Inflammatory macrophage treated with lipopolysaccharide for 1 hour (primary cell): ENCODE results near the gene KLHL17.
A peak's percentile ranks its signal among the peaks of the same experiment; 100 is the strongest.
"Not testable (repeated sequence)": the region's sequence is repeated elsewhere in the genome, so short reads cannot be mapped to it uniquely, and the experiment has no call there.

ENCODE experiments used
- DNase-seq, 2 donors: peaks; one replicate each; pipeline ENCODE4 v3.0.0-alpha.2; 2020 to 2022

KLHL17 gene

DNA sequence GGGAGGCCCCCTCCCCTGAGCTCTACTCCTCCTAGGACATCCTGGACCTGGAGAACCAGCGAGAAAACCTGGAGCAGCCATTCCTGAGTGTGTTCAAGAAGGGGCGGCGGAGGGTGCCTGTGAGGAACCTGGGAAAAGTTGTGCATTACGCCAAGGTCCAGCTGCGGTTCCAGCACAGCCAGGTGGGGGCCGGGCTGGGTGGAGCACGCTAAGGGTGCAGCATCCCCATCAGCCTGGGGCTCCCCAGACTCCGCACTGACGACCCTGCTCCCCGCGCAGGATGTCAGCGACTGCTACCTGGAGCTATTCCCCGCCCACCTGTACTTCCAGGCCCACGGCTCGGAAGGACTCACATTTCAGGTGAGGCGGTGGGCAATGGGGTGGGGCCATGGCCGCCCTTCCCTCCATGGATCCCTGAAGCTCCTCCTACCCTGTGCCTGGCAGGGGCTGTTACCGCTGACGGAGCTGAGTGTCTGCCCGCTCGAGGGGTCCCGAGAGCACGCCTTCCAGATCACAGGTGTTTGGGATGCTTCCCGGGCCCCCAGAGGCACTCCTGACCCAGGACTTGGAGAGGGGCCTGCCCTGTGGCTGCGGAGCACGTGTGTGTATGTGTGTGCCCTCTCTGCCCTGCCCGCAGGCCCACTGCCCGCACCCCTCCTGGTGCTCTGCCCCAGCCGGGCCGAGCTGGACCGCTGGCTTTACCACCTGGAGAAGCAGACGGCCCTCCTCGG lies 10.0 kb downstream of the KLHL17 start:
- DNase-seq: no peak

DNA sequence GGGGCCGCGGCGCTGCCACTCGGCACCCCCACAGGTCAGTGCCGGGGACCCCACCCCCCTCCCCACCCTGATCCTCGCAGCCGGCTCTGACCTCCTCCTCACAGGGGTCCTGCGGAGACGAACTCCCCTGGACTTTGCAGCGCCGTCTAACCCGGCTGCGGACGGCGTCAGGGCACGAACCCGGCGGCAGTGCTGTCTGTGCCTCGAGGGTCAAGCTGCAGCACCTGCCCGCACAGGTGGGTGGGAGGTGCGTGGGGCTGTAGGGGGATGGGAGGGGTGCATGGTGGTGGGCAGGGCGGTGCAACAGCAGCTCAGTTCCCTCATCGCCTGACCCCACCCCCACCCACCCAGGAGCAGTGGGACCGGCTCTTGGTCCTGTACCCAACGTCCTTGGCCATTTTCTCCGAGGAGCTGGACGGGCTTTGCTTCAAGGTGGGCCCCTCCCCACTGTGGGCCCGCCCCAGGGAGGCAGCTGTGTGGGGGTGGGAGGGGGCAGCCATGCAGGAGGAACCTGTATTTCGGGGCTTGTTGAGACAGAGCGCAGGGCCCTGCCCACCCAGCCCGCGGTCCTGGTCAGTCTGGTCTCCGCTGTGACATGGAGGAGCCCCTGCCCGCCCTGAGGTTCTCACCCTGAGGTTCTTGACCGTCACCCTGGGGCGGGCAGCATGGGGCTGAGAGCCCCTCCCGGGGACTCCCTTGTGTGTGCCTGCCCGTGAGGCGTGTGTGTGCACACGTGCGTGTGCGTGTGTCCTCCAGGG lies 10.8 kb downstream of the KLHL17 start:
- DNase-seq: no peak

DNA sequence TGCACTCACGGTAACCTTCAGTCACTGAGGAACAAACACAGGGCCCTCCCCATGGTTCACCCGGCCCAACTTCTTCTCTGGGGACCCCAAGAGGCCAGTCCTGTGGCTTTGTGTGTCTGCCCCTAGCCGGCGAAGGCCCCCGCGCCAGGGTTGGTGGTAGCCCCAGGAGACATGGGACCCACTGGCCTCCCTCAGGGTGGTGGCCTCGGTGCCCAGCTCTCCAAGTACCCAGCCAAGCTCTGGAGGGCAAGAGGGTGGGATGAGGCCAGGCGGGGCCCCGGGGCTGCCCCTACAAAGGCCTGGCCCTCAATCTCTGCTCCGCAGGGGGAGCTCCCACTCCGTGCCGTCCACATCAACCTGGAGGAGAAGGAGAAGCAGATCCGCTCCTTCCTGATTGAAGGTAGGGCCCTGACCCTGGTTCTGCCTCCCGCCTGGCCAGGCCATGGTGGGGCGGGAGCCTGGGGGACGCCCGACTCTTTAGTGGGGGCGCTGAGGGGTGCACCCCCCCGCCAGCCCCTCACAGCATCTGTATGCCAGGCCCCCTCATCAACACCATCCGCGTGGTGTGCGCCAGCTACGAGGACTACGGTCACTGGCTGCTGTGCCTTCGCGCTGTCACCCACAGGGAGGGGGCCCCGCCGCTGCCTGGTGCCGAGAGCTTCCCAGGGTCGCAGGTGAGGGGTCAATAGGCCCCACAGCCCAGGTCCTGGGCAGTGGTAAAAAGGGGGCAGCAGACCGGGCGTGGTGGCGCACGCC lies 11.5 kb downstream of the KLHL17 start:
- DNase-seq: no peak

DNA sequence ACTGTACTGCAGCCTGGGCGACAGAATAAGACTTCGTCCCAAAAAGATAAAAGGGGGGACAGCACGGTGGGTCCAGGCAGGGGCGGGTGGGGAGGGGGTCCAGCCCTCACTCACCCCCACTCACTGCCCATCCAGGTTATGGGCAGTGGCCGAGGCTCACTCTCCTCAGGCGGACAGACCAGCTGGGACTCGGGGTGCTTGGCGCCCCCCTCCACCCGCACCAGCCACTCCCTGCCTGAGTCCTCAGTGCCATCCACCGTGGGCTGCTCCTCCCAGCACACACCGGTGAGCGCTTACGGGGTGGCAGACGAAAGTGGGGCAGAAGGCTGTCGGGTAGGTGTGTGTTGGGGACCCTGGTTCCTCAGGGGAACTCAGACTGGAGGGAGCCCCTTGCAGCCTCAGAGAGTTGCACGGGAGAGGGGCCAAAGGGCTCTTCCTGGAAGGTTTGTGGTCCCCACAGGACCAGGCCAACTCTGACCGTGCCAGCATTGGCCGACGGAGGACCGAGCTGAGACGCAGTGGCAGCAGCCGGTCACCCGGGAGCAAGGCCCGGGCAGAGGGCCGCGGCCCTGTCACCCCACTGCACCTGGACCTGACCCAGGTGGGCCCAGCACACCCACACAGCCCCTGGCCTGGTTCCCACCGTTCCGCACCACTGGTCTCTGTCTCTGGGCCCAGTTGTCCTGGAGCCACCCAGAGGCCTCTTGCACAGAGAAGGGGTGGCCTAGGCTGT lies 12.5 kb downstream of the KLHL17 start:
- no peak for DNase-seq

DNA sequence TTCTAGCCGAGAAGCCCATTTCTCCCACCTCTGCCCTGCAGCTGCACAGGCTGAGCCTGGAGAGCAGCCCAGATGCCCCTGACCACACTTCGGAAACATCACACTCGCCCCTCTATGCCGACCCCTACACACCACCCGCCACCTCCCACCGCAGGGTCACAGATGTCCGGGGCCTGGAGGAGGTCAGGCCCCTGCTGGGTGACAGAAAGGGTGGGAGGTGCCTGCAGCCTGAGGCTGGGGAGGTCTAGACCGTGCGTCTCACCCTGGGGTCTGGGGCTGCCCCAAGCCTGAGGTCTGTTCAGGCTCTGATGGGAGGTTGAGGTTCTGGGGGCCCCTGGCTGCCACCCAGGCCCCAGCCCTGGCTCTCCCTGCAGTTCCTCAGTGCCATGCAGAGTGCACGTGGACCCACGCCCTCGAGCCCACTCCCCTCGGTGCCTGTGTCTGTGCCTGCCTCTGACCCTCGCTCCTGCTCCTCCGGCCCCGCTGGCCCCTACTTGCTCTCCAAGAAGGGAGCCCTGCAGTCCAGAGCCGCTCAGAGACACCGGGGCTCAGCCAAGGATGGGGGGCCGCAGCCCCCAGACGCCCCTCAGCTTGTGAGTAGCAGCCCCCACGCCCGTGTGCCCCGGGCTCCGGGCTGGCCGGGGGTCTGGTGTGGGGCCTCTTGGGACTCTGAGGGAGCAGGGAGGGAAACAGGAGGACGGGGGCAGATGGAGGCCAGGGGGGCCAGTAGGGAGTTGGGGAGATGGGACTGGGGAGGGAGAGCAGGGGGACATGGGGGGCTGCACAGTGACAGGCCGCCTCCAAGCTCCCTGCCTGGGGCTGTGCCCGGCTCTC lies 13.3 kb downstream of the KLHL17 start:
- no peak for DNase-seq

DNA sequence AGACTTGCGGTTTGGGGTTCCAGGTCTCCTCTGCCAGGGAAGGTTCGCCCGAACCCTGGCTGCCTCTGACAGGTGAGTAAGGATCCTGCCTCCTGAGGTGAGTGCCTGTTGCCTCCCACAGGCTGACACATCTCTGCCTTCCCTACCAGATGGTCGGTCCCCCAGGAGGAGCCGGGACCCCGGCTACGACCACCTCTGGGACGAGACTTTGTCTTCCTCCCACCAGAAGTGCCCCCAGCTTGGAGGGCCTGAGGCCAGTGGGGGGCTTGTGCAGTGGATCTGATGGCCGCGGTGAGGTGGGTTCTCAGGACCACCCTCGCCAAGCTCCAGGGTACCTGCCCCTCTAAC lies 13.9 kb downstream of the KLHL17 start:
- no peak for DNase-seq

DNA sequence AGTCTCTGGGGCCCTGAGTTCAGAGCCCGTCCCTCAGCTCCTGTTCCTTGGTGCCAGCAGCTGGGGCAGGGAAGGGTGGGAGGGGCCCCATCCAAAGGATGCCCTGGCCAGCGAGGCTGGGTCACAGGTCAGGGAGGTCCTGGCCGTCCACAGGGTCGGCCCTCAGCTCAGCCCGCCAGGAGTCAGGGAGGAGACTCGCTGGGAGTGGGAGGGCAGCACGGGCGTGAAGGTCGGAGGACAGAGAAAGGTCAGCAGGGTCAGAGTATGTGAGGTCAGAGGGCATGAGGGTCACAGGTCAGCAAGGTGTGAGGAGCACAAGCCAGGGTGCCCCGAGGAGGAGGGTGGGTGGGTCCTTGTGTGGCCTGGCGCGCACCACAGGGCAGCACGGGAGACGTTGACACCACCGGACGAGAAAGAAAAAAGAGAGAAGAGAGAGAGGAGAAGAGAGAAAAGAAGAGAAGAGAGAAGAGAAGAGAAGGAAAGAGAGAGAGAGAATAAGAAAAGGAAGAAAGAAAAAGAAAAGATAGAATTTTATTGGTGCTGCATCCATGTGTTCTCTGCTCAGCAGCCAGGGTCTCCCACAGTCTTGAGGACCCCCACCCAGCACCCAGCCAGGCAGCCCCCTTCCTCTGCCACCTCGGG lies 14.4 kb downstream of the KLHL17 start:
- no peak for DNase-seq

DNA sequence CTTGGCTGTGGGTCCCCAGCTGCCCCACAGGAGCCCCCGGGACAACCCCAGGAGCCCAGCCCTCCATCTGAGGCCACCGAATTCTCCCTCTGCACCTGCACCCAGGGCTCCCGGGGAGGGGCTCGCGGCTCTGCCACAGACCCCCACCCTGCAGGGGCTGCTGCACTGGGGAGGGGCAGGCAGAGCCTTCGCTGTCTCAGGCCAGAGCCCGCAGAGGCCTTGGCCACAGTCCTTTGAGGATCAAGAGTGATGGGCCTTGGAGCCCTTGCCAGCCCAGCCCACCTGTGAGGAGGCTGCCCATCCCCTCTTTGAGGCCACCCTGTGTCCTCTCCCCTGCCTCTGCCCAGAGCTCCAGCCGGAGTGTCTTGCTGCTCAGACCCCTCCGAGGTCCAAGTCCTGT lies 15.0 kb downstream of the KLHL17 start:
- DNase-seq: no peak

DNA sequence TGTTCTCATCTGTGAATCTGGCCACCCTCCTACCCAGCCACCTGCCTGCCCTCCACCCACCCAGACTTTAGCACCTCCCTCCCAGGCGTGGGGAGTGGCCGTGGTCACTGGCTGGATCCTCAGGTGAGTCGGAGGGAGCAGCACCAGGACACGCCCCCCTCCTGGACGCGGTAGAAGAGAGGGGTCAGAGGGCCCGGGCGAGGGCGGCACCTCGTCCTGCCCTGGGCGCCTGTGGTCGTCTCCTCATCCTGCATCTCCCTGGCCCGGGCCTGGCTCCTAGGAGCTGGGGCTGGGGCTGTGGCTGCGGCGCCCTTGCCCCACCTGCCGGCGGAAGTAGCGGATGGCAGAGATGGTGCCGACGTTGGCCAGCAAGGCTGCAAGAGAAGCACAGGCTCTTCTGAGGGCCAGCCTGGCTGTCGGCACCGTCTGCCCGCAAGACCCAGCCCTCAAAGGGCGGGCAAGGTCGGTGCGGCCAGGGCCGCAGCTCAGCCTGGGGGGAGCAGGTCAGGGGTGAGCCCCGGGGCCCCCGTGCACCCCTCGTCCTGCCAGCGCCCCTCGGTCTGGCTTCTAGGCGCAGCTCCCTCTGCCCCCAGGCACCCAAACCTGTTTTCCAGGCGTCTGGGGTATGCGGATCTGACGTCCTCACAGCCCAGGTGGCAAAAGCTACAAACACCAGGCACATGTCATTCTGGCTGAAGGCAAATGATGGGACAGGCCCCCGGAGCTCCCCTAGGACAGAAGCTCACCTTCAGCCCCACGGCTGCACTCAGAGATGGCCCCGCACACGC lies 15.7 kb downstream of the KLHL17 start:
- DNase-seq: peak; percentile 38 to 62

DNA sequence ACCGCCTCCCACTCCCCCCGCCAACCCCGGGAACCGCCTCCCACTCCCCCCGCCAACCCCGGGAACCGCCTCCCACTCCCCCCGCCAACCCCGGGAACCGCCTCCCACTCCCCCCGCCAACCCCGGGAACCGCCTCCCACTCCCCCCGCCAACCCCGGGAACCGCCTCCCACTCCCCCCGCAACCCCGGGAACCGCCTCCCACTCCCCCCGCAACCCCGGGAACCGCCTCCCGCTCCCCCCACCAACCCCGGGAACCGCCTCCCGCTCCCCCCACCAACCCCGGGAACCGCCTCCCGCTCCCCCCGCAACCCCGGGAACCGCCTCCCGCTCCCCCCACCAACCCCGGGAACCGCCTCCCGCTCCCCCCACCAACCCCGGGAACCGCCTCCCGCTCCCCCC lies 16.4 kb downstream of the KLHL17 start:
- DNase-seq: not testable (repeated sequence)

DNA sequence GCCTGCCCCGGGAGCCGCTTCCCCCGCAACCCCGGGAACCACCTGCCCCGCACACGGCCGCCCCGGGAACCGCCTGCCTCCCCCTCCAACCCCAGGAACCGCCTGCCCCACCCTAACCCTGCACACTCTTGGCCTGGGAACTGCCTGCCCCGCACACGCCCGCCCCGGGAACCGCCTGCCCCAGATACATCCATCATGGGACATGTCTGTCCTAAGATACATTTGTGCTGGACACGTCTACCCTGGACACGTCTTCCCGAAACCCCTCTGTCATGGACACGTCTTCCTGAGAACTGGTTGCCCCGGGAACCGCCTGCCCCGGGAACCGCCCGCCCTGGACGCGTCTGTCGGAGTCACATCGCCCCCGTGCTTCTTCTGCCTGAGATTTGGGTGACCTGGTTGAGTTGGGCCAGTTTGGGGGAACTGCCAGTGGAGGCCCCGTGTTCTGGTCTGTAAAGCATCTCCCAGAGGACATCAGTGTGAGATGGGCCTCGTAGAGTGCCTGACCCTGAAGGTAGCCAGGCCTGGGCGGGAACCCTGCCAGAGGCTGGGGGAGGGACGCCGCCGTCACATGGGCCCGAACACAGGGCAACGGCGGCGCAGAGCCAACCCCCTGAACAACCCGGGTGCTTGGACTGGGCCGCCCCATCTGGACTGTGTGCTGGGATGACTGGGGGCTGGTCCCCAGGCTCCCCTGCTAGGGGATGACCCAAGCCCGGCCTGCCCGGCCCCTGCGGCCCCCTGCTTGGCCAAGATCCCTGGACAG lies 17.9 kb downstream of the KLHL17 start:
- DNase-seq: no peak

DNA sequence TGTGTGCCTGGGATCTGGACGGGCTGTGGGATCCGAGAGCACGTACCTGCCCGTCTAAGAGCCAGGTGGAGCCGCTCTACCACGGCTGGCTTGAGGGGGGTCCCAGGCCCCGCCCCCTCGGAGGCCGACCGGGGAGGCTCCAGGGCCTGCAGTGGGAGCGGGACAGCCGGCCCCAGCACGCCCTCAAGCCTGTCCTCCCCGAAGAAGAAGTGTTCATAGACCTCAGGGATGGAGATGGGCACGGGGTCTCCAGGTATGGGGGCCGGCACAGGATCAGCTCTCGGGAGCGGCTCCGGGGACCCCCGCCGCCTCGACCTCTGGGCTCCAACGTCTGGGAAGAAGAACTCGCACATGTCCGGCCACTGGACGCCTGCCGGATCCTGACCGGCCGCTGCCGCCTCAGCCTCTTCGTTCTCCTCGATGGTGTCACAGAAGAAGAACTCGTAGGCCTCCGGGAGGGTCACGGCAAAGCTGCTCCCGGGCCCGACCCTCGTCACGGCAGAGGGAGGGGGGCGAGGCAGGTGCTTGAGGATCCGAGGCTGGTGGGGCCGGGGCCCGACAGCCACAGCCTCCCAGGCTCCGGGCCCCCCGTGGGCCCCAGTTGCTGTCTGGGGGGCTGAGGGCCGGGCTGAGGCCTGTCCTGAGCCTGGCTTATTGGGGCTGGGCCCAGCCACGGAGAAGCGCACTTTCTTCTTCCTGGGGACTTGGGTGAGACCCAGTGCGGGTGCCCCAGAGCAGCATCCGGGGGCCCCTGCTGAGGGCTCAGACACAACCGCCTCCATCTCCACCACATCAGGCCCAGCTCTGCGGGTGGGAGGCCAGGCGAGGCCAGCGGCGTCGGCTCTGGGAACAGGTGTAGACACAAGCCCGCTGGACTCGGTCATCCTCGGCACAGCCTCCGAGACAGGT lies 18.7 kb downstream of the KLHL17 start:
- DNase-seq: no peak

DNA sequence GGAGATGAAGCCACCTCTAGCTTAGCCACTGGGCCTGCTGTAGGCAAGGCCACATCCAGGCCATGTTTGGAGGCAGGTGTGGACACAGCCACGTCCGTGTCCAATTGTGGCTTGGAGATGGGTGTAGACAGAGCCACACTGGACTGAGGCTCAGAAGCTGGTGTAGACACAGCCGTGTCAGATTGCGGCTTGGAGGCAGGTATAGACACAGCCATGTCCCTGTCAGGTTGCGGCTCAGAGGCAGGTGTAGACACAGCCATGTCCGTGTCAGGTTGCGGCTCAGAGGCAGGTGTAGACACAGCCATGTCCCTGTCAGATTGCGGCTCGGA lies 19.3 kb downstream of the KLHL17 start:
- DNase-seq: no peak

DNA sequence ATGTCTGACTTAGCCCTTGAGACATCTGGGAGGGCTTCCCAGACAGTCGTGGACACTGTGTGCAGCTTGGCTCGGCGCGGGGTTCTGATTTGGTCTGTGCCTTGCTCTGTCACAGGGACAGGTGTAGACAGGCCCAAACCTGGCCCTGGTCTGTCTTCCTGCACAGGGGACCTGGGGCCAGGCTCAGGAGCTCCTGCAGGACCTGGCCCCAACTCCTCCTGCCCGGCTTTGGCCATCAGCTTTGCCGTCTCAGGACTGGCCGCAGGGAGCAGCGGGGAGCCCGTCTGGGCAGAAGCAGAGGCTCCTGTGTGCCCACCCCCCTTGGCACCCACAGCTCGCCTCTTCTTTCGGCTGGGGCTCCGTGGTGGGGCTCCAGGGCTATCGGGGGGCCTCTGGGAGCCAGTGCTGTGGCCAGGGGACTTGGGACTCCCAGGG lies 19.8 kb downstream of the KLHL17 start:
- DNase-seq: no peak

DNA sequence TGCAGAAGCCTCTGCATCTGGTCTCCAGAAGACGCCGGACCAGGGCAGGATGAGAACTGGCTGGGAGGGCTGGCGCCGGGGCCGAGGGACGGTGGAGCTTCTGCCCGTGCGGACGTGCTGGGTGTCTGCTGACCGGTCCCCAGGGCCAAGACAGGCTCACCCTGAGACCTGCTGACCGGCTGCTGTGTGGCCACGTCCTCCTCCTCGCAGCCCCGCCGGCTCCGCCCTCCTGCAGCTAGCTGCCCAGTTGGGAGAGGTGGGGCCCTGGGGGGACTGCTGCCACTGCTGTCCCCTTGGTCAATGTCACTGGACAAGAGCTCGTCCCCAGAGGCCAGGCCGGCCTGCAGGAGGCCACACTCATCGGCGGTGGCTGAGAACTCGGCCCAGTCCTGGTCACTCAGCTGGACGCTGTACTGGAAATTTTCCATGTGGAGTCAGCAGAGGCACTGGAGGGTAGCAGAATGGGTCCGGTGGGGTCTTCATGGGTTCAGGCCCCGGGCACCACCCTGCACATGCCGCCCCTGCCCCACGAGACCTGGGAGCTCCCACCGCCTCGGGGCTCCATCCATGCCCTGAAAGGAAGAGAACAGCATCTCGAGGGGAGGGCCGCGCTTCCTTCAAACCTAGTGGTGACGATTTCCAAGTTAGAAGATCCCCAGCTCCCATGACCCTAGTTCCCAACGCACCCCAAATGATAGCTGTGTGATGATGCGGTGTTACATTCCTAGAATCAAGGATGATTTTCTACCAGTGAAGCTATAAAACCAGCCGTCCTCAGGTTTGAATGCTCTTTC lies 20.4 kb downstream of the KLHL17 start:
- DNase-seq: no peak

DNA sequence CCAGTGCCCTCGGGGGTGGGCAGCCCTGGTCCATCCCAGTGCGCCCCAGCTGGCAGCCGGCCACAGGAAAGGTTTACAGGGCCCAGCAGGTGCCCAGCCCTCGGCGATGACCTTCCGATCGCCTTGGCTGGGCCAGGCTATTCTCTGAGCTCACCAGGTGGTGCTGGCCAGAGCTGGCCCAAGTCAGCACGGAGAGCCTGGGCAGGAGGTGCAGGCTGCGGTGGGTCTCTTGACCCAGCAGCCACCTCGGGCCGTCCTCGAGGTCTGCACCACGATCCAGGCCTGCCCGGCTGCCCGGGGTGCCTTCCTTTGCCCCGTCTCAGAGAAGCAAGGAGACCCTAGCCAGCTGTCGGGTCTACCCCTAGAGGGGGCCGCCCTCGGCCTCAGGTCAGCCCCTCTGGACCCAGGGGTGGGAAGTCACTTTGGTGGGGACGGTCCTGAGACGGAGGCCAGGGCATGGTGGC lies 21.1 kb downstream of the KLHL17 start:
- DNase-seq: no peak

DNA sequence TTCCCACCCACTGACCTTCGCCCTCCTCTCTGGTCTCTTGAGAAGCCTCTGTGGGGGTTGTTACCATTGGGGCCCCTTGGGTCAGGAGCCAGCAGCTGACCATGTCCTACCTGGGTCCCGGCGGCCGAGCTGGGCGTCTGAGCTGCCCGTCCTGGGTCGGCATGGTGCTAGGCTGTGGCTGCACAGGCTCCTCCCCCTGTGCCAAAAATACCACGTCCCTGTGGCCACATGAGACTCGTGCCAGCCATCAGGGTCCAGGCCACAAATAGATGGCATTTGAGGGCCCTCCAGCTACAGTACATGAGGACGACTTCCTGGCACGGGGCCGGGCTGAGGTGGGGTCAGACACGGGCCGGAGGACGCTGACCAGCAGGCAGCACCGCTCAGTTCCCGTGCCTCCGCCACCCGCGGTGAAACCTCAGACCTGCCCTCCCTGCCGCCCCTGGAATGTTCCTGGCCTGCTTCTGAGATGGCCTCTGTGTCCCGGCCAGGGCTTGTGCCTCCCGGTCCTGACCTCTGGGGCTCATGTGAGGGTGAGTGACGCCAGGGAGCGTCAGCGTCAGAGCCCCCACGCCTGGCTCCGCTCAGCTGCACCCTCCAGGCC lies 21.7 kb downstream of the KLHL17 start, which contains the start of gene PERM1:
TSS of gene PERM1 (minus strand) at position 139 of the 604 bp plus-strand sequence. CDS start 1,064 bp downstream, outside the sequence.
- DNase-seq: no peak
